Measurements from ENCODE around the gene PPP3CA.

DNA sequence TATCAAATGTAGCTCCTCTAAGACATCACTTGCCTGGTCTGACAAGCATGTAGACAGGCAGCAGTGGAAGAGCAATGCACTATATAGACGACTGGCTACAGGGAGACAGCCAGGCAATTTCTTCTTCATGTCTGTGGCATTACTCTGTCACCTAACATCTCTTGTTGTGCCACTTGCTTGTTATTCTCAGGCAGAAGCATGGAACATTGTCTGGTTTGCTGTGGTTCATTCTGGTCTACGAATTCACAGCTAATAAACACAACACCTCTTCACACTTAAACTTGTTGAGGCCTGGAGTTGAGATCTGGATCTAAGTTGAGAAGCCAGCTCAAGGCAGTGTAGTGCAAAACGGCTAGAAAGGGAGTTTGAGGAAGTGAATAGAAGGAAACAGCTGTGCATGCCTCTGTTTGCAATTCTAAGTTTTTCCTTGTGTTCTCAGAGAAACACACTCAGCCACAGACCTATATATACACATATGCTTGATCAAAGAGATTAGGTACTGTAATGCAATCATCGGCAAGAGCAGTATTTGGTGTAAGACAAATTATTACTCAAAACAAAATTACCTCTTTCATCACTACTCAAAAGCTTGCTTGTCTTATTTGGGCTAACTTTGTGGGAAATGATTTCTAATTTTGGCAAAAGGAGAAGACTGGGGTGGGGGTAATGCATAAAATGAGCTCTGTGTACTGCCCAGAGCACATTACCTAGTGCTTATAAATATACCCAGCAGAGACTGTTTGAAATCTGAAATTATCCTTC is 243.8 kb downstream of the PPP3CA start:
- TF ChIP-seq POLR2AphosphoS5 (IDR thresholded peaks at IDR 0.05; ENCODE audit: borderline replicate concordance, low read depth, low read length) (no peak), EZH2 (IDR thresholded peaks at IDR 0.05) (no peak), FOXP2 (optimal IDR thresholded peaks at IDR 0.05; ENCODE audit: control extremely low read depth, extremely low read length, insufficient read depth) (no peak)

Data from SK-N-MC (cell line).